Smooth muscle cell (in vitro differentiated cells): ENCODE results near the gene DDX17. TPM values are rescaled to one million over a fixed set of nuclear protein-coding genes. Genes with fewer than 3 reads are reported as not detected.

Experiments
- DNase-seq: peaks from one replicate; lab custom pipeline; 2025; ENCODE audit not compliant: unreplicated experiment; lab: John Stamatoyannopoulos, UW
- H2AFZ ChIP-seq: fragments of 200-600 bp; sonication (generic); 2 replicates; pipeline ENCODE4 v1.6.0; 2016; ENCODE audit warnings: antibody characterized with exemption, low read depth, mild to moderate bottlenecking
- H3F3A ChIP-seq: fragments of 200-600 bp; sonication (generic); 2 replicates; pipeline ENCODE4 v1.6.0; 2017; ENCODE audit warnings: antibody characterized with exemption, low read depth
- H3K27ac ChIP-seq: fragments of 200-600 bp; sonication (generic); 2 replicates; pipeline ENCODE4 v1.5.1; 2016; ENCODE audit warnings: low read depth, mild to moderate bottlenecking
- H3K27me3 ChIP-seq: fragments of 200-600 bp; sonication (generic); 2 replicates; pipeline ENCODE4 v1.6.1; 2016; ENCODE audit warnings: low read depth, mild to moderate bottlenecking
- H3K36me3 ChIP-seq: fragments of 200-600 bp; sonication (generic); 2 replicates; pipeline ENCODE4 v1.5.1; 2016; ENCODE audit warnings: low read depth
- H3K4me1 ChIP-seq: fragments of 200-600 bp; sonication (generic); 2 replicates; pipeline ENCODE4 v1.5.1; 2016; ENCODE audit warnings: low read depth
- H3K4me2 ChIP-seq: fragments of 200-600 bp; sonication (generic); 2 replicates; pipeline ENCODE4 v1.6.0; 2016; ENCODE audit warnings: mild to moderate bottlenecking
- H3K4me3 ChIP-seq: fragments of 200-600 bp; sonication (generic); 2 replicates; pipeline ENCODE4 v1.5.1; 2016; ENCODE audit warnings: mild to moderate bottlenecking
- H3K79me2 ChIP-seq: fragments of 200-600 bp; sonication (generic); 2 replicates; pipeline ENCODE4 v1.6.0; 2016; ENCODE audit warnings: low read depth, mild to moderate bottlenecking
- H3K9ac ChIP-seq: fragments of 200-600 bp; sonication (generic); 2 replicates; pipeline ENCODE4 v1.6.0; 2016; ENCODE audit warnings: low read depth
- H3K9me3 ChIP-seq: fragments of 200-600 bp; sonication (generic); replicated peaks from 2 replicates; pipeline ENCODE4 v1.5.1; 2016; ENCODE audit warnings: low read depth
- H4K20me1 ChIP-seq: fragments of 200-600 bp; sonication (generic); 2 replicates; pipeline ENCODE4 v1.6.0; 2016; ENCODE audit warnings: low read depth
- CTCF ChIP-seq: fragments of 200-600 bp; sonication (generic); IDR thresholded peaks from 2 replicates; pipeline ENCODE4 v1.5.1; 2017; ENCODE audit warnings: borderline replicate concordance, mild to moderate bottlenecking, antibody characterized with exemption; ENCODE audit not compliant: insufficient read depth, poor library complexity, severe bottlenecking
- WGBS: methylation state at CpG from one replicate; pipeline ENCODE4 v1.1.7; 2016; ENCODE audit warnings: low lambda C conversion rate; 5-methylcytosine and 5-hydroxymethylcytosine counted together
- polyA plus RNA-seq: library from polyadenylated mRNA; unstranded; fragments of >200 nt; fragmentation: Nextera tagmentation; extraction: Ambion mirVana; gene quantifications from 2 replicates; pipeline ENCODE4 v1.2.1, GENCODE V29; 2016
- total RNA-seq: library from RNA; depleted of rRNA; stranded (reverse); fragments of >200 nt; gene quantifications from 2 replicates; pipeline ENCODE4 v1.2.3, GENCODE V29; 2014

The DDX17 gene
- total and polyA plus RNA-seq, 2 experiments from 2014 or later = 11.5 to 182 TPM

- H3K36me3 ChIP-seq = no peaks in the 10 kb centered on the region
- H3K9ac ChIP-seq = no peak overlapping the region
- no peak overlapping the region for H2AFZ ChIP-seq
- TF ChIP-seq CTCF = no peak
- no peaks in the 10 kb centered on the region for H3K4me1 ChIP-seq
- H3K4me3 ChIP-seq = no peak overlapping the region
- no peaks in the 10 kb centered on the region for H3K9me3 ChIP-seq
- WGBS = 85% methylated on average over 9 of the region's 9 CpGs
- no peaks in the 10 kb centered on the region for H3K79me2 ChIP-seq
- peaks cover 17% of the 10 kb centered on the region for H3K27me3 ChIP-seq
- no peaks in the 10 kb centered on the region for H4K20me1 ChIP-seq
- no peak for DNase-seq
- H3F3A ChIP-seq = no peaks in the 10 kb centered on the region
- no peak overlapping the region for H3K4me2 ChIP-seq
- no peak overlapping the region for H3K27ac ChIP-seq
Observed at GRCh38 chr22:38446018-38446601, 60.0 kb downstream of the DDX17 start.

- H3K27me3 ChIP-seq = peaks cover 4% of the 10 kb centered on the region
- H3K27ac ChIP-seq = no peak overlapping the region
- no peak overlapping the region for H2AFZ ChIP-seq
- no peaks in the 10 kb centered on the region for H3K79me2 ChIP-seq
- H3K9ac ChIP-seq = no peak overlapping the region
- no peak for TF ChIP-seq CTCF
- no peaks in the 10 kb centered on the region for H3F3A ChIP-seq
- no peaks in the 10 kb centered on the region for H3K4me1 ChIP-seq
- H3K4me2 ChIP-seq = no peak overlapping the region
- H4K20me1 ChIP-seq = no peaks in the 10 kb centered on the region
- DNase-seq = no peak
- 92% methylated on average over 10 of the region's 10 CpGs for WGBS
- no peaks in the 10 kb centered on the region for H3K36me3 ChIP-seq
- no peaks in the 10 kb centered on the region for H3K9me3 ChIP-seq
- H3K4me3 ChIP-seq = no peak overlapping the region
Observed at GRCh38 chr22:38444783-38445182, 61.3 kb downstream of the DDX17 start.

- Histone ChIP-seq H3K27me3 (no peaks in the 10 kb centered on the region), H4K20me1 (no peaks in the 10 kb centered on the region), H3K9ac (no peak overlapping the region), H2AFZ (no peak overlapping the region), H3K36me3 (no peaks in the 10 kb centered on the region), H3K4me3 (no peak overlapping the region), H3K9me3 (no peaks in the 10 kb centered on the region), H3F3A (no peaks in the 10 kb centered on the region), H3K79me2 (no peaks in the 10 kb centered on the region), H3K4me1 (no peaks in the 10 kb centered on the region), H3K4me2 (no peak overlapping the region), H3K27ac (no peak overlapping the region)
- no peak for DNase-seq
- no peak for TF ChIP-seq CTCF
- 73% methylated on average over 21 of the region's 21 CpGs for WGBS
Observed at GRCh38 chr22:38443628-38444521, 62.2 kb downstream of the DDX17 start.
